K562 treated with DMSO at 1 percent for 24 hours (cell line): ENCODE data around the gene SH2D5. TPM values are rescaled to one million over a fixed set of nuclear protein-coding genes. Genes with fewer than 3 reads are reported as not detected.

Experiments
- total RNA-seq: library from RNA; unstranded; fragments of 300-600 nt; gene quantifications from 2 replicates; pipeline ENCODE4 v1.2.3, GENCODE V29; 2022; ENCODE audit warnings: low read depth; ENCODE audit not compliant: insufficient read depth

SH2D5 gene
- 0.08 TPM in 1 of 2 replicates, not detected in the other for total RNA-seq

GRCh38 chr1:20732588-20733359, at the start of gene SH2D5:
TSS of gene SH2D5 (minus strand) at chr1:20732703. CDS start at chr1:20728044, 4,659 bp downstream.

GRCh38 chr1:20717452-20718342, 14.8 kb downstream of the SH2D5 start, which contains the start of gene KIF17:
TSS of gene KIF17 (minus strand) at chr1:20718007. CDS start at chr1:20717706, 301 bp downstream.

Other genes with a start within 250 kb of the SH2D5 start
- 4.7 and 5.5 TPM in 2 replicates for gene CAMK2N1, start 246.5 kb downstream of the SH2D5 start, total RNA-seq
- gene MUL1, start 224.6 kb downstream of the SH2D5 start, total RNA-seq: 47.7 and 48.2 TPM in 2 replicates
- gene FAM43B, start 180.1 kb downstream of the SH2D5 start, total RNA-seq: 0.20 and 0.31 TPM in 2 replicates
- not detected in 2 replicates for gene CDA, start 143.6 kb downstream of the SH2D5 start, total RNA-seq
- 105 and 106 TPM in 2 replicates for gene PINK1, start 99.2 kb downstream of the SH2D5 start, total RNA-seq
- 318 and 326 TPM in 2 replicates for gene DDOST, start 71.3 kb downstream of the SH2D5 start, total RNA-seq
- gene KIF17, start 14.7 kb downstream of the SH2D5 start, total RNA-seq: 0.22 and 0.36 TPM in 2 replicates
- gene HP1BP3, start 54.6 kb upstream of the SH2D5 start, total RNA-seq: 225 TPM in 2 replicates